ENCODE measurements around the gene CNP.

CNP gene

GRCh38 chr17:41942626-41943373 lies 23.8 kb upstream of the CNP start:
- no peak for DNase-seq

DNA sequence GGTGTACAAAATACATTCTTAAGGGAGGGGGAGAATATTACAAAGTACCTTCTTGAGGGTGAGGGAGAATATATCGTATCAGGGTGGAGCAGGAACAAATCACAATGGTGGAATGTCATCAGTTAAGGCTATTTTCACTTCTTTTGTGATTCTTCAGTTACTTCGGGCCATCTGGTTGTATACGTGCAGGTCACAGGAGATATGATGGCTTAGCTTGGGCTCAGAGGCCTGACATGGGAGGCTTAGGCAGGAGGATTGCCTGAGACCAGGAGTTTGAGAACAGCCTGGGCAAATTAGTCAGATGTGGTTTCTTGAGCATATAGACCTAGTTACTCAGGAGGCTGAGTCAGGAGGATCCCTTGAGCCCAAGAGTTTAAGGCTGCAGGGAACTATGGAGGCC lies 23.1 kb upstream of the CNP start:
- no peak for DNase-seq

DNA sequence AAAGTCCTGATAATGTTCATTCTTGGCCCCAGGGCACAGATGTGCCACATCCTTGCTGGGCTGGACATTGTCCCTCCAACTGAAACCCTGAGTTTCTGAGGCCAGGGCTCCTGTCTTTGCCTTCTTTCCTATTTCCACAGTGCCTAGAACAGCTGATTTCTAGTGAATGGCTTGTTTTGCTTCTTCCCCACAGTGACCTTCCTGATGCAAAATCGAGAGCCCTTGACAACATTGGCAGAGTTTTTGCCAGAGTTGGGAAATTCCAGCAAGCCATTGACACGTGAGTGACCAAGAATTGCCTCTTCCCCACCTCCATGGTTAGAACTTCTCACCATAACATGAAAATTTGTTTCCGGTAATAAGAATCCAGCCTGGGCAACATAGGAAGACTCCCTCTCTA lies 21.7 kb upstream of the CNP start:
- no peak for DNase-seq

- DNase-seq: no peak
Observed at GRCh38 chr17:41948762-41949460, 17.7 kb upstream of the CNP start.

GRCh38 chr17:41956522-41956921 lies 10.1 kb upstream of the CNP start:
- no peak for DNase-seq

DNA sequence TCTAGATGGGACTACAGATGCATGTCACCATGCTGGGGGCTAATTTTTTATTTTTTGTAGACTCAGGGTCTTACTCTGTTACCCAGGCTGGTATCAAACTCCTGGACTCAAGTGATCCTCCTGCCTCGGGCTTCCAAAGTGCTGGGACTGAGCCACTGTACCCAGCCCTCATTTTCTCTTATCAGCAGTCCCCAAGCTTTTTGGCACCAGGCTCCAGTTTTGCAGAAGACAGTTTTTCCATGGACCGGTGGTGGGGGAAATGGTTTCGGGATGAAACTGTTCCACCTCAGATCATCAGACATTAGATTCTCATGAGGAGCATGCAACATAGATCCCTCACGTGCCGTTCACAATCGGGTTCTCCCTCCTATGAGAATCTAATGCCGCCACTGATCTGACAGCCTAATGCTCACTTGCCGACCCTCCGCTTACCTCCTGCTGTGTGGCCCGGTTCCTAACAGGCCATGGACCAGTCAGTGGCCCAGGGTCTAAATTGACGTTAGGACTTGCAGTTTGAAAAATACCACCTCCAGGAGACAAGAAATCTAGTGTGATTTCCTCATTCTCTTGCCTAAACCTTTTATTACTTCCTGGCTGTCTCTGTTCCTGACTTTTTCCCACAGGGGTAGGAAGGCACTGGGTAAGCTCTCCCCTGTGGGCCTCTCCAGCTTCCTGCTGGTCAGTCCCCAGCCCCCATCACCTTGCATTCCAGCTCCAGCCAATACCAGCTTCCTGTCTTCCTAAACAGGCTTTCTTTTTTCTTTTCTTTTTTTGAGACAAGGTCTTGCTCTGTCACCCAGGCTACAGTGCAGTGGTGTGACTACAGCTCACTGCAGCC lies 9.3 kb upstream of the CNP start:
- DNase-seq: no peak

GRCh38 chr17:41957869-41958439 lies 8.6 kb upstream of the CNP start:
- DNase-seq: no peak

- DNase-seq: no peak
Observed at GRCh38 chr17:41959030-41959335, 7.6 kb upstream of the CNP start.

- DNase-seq: no peak
Observed at GRCh38 chr17:41959336-41960095, 7.1 kb upstream of the CNP start.

DNA sequence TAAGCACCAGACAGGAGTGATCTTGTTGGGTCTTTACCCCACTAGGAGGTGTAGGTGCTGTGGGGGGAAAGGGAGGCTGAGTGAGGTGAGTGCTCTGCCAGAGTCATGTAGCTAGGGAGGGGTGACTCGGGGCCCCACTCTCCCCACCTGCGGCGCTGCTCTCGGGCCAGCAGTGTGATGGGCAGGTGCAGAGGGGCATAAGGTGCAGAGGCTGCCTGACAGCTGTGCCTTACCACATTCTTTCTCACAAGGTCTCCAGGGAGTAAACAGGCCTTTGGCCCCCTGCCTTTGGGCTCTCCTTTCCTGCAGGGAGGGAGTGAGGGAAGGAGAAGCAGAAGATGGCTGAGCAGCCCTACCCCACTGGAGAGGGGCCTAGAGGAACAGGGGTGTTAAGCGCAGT lies 4.5 kb upstream of the CNP start:
- DNase-seq: no peak

- DNase-seq: peak; percentile 51
Observed at GRCh38 chr17:41962768-41963434, 3.7 kb upstream of the CNP start.

DNA sequence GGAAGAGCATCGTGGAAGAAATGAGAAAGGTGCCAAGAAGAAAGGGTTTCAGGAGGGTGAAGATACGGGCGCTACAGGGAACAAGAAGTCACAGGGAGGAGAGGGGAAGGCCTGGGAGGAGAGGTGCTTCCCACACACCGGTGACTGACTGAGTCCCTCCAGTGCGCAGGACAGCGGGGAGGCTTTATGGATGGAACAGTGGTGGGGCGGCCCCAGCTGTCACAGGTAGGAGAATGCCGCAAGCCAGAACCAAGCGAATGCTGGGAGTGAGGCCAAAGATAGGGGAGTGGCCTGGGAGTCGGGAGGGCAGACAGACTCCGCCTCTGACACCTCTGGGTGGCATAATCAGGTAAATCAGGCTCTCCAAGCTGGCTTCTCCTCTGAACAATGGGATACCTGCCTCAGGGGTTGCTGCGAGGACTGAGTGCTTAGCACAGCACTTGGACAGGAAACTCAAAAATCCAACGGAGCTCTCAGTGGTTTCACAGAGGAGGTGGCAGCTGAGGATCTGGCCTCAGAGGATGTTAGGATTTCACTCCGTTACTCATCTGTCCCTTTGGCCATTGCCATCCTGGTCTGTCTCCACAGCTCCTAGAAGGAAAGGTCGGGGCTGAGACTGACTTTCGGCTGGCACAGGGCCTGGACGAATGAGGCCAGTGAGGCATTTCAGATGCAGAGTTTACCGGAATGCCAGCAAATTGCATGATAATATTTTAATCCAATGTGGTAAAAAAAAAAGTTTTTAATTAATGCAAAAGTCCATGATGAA lies 717 bp upstream of the CNP start:
- DNase-seq: peak; percentile 98

- DNase-seq: no peak
Observed at GRCh38 chr17:41967141-41967920, 736 bp downstream of the CNP start.

DNA sequence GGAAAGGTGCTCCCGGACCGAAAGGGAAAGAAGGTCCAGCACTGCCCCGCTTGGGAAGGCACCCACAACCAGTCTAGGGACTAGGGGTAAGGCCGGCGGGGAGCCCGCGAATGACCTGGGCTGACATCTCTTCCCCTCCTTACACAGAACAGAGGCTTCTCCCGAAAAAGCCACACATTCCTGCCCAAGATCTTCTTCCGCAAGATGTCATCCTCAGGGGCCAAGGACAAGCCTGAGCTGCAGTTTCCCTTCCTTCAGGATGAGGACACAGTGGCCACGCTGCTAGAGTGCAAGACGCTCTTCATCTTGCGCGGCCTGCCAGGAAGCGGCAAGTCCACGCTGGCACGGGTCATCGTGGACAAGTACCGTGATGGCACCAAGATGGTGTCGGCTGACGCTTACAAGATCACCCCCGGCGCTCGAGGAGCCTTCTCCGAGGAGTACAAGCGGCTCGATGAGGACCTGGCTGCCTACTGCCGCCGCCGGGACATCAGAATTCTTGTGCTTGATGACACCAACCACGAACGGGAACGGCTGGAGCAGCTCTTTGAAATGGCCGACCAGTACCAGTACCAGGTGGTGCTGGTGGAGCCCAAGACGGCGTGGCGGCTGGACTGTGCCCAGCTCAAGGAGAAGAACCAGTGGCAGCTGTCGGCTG lies 1.5 kb downstream of the CNP start:
- DNase-seq: no peak

- DNase-seq: no peak
Observed at GRCh38 chr17:41968676-41969075, 2.1 kb downstream of the CNP start.

GRCh38 chr17:41970901-41971331 lies 4.3 kb downstream of the CNP start:
- no peak for DNase-seq

GRCh38 chr17:41971721-41972523 lies 5.3 kb downstream of the CNP start:
- no peak for DNase-seq

DNA sequence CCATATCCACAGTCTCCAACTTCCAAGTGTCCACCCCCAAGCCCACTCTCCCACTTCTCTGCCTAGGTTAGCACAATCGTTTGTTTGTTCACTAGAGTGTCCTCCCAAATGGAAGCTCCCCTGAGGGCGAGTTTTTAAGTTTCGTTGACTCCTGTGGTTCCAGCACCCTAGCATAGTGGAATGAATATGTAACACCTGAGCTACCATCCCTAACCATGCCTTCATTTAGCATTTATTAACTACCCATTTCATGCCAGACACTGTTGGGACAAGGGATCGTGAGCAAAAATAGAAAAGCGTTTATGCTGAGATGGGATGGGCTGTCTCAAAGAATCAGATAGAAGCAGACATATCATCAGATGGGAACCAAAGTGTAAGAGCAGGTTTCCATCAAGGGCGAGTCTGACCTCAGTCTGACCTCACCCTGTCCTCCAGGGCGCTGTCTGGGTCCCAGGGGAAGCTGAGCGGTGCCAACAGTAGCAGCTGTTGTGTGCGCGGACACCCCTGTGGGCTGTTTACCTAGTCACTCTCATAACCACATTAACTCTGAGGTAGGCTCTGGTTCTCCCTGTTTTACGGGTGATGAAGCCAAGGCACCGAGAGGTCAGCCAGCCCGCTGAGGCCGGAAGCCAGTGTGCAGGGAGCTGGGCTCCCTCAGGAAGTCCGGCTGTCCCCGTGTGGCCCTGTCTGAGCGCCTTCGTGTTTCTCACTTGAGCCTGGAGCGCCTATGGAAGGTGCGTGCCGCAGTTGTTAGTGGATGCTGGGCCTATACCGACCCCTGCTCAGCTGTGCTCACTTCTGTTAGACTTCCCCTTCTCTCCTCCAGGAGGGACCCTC lies 6.2 kb downstream of the CNP start:
- peak; percentile 17 for DNase-seq
